H1 (cell line): ENCODE data around the gene KCNA5. TPM values are rescaled to one million over a fixed set of nuclear protein-coding genes. Genes with fewer than 3 reads are reported as not detected.

Experiments used
- CTCF ChIA-PET: fragments of 300-600 bp; sonication (Branson Sonifier 250); formaldehyde crosslinking; loops from one replicate; lab custom pipeline; 2021; ENCODE audit not compliant: partially characterized antibody; lab: Charles Lee
- POLR2A ChIA-PET: fragments of 300-600 bp; sonication (Branson Sonifier 250); formaldehyde crosslinking; loops from one replicate; lab custom pipeline; 2021; ENCODE audit warnings: inconsistent platforms; ENCODE audit not compliant: partially characterized antibody; lab: Charles Lee
- DNase-seq, 2 experiments: peaks; one replicate each; pipeline versions ENCODE4 v3.0.0 to v3.0.0-alpha.2; 2010 to 2022; ENCODE audit warnings: low spot score in 2 of 2, low read depth in 1 of 2, mixed read lengths in 1 of 2
- FAIRE-seq: peaks from 2 replicates; lab custom pipeline; 2011; peaks lifted over from hg19 to GRCh38; lab: Jason Lieb, UNC
- H2AFZ ChIP-seq: 2 replicates; pipeline ENCODE4 v1.8.1; 2012; ENCODE audit warnings: low read length, inconsistent platforms
- H2AK5ac ChIP-seq: 2 replicates; pipeline ENCODE4 v1.6.1; 2013; ENCODE audit warnings: low read depth, low read length
- H2BK120ac ChIP-seq: replicated peaks from 2 replicates; pipeline ENCODE3; 2013; ENCODE audit warnings: low read depth, low read length, inconsistent platforms
- H2BK12ac ChIP-seq: 2 replicates; pipeline ENCODE4 v1.6.1; 2013; ENCODE audit warnings: low read depth, low read length
- H2BK15ac ChIP-seq: 2 replicates; pipeline ENCODE4 v1.6.1; 2013; ENCODE audit warnings: low read length
- H2BK20ac ChIP-seq: 2 replicates; pipeline ENCODE4 v1.6.1; 2013; ENCODE audit warnings: low read length
- H2BK5ac ChIP-seq: 2 replicates; pipeline ENCODE4 v1.6.1; 2013; ENCODE audit warnings: low read depth, low read length
- H3K14ac ChIP-seq: 2 replicates; pipeline ENCODE4 v1.6.1; 2013; ENCODE audit warnings: inconsistent platforms; ENCODE audit not compliant: insufficient read length
- H3K18ac ChIP-seq: 2 replicates; pipeline ENCODE4 v1.6.1; 2013; ENCODE audit warnings: low read length; ENCODE audit errors: extremely low read depth
- H3K23ac ChIP-seq: 2 replicates; pipeline ENCODE4 v1.6.1; 2013; ENCODE audit warnings: inconsistent platforms; ENCODE audit not compliant: insufficient read length
- H3K23me2 ChIP-seq: 2 replicates; pipeline ENCODE4 v1.6.1; 2013; ENCODE audit warnings: low read depth, low read length
- H3K27ac ChIP-seq: 2 replicates; pipeline ENCODE4 v1.6.1; 2011; ENCODE audit warnings: low read depth, low read length, inconsistent platforms
- H3K27me3 ChIP-seq, 4 experiments: replicated peaks in 1 of 4; 1 replicate in 1 of 4; 2 replicates in 3 of 4; pipeline versions ENCODE4 v1.6.1 to v1.8.1; 2011 to 2013; ENCODE audit warnings: low read length in 3 of 4, mild to moderate bottlenecking in 3 of 4, inconsistent platforms in 2 of 4, mixed read lengths in 2 of 4, moderate library complexity in 1 of 4; ENCODE audit not compliant: control insufficient read depth in 3 of 4, insufficient read depth in 3 of 4; ENCODE audit errors: extremely low read depth in 1 of 4
- H3K36me3 ChIP-seq, 4 experiments: 2 replicates each; pipeline versions ENCODE4 v1.6.1 to v1.8.1; 2011 to 2013; ENCODE audit warnings: mild to moderate bottlenecking in 4 of 4, low read length in 3 of 4, moderate library complexity in 2 of 4, control low read depth in 1 of 4, inconsistent platforms in 1 of 4; ENCODE audit not compliant: insufficient read depth in 4 of 4, control insufficient read depth in 2 of 4
- H3K4ac ChIP-seq: replicated peaks from 2 replicates; pipeline ENCODE3; 2013; ENCODE audit warnings: low read length, low read depth, mixed read lengths, inconsistent platforms; ENCODE audit not compliant: insufficient read length
- H3K4me1 ChIP-seq, 4 experiments: replicated peaks in 1 of 4; 1 replicate in 1 of 4; 2 replicates in 3 of 4; pipeline versions ENCODE4 v1.6.1 to v1.8.1; 2011 to 2013; ENCODE audit warnings: low read length in 3 of 4, inconsistent platforms in 2 of 4, mixed read lengths in 1 of 4; ENCODE audit not compliant: insufficient read depth in 4 of 4, control insufficient read depth in 3 of 4
- H3K4me2 ChIP-seq, 2 experiments: 2 replicates each; pipeline versions ENCODE4 v1.6.1 to v1.8.1; 2011 to 2013; ENCODE audit warnings: low read depth in 2 of 2, low read length in 2 of 2, control low read depth in 1 of 2, inconsistent platforms in 1 of 2, mild to moderate bottlenecking in 1 of 2; ENCODE audit not compliant: insufficient read depth in 1 of 2
- H3K4me3 ChIP-seq, 4 experiments: fragments of 200-600, 300-600 bp in 1 of 4; sonication (generic), shearing (Covaris generic), sonication (Bioruptor Twin) in 1 of 4; 2 replicates each; pipeline versions ENCODE4 v1.5.1 to v1.8.1; 2011 to 2016; ENCODE audit warnings: low read length in 4 of 4, low read depth in 3 of 4, control low read depth in 2 of 4, inconsistent platforms in 2 of 4, mild to moderate bottlenecking in 2 of 4, mixed read lengths in 1 of 4, moderate library complexity in 1 of 4; ENCODE audit not compliant: insufficient read depth in 2 of 4; ENCODE audit errors: extremely low read depth in 1 of 4
- H3K56ac ChIP-seq: replicated peaks from 2 replicates; pipeline ENCODE3; 2013; ENCODE audit warnings: low read depth, mild to moderate bottlenecking, mixed read lengths, low read length, inconsistent platforms; ENCODE audit not compliant: insufficient read length
- H3K79me1 ChIP-seq: 2 replicates; pipeline ENCODE4 v1.6.1; 2013; ENCODE audit warnings: low read depth, low read length, control low read depth
- H3K79me2 ChIP-seq, 2 experiments: 2 replicates each; pipeline versions ENCODE4 v1.6.1 to v1.8.1; 2012 to 2013; ENCODE audit warnings: low read length in 2 of 2, mild to moderate bottlenecking in 2 of 2, inconsistent platforms in 1 of 2; ENCODE audit not compliant: insufficient read depth in 2 of 2, control insufficient read depth in 1 of 2
- H3K9ac ChIP-seq, 4 experiments: replicated peaks in 1 of 4; 1 replicate in 1 of 4; 2 replicates in 3 of 4; pipeline versions ENCODE4 v1.6.1 to v1.8.1; 2011 to 2013; ENCODE audit warnings: low read depth in 3 of 4, low read length in 3 of 4, control low read depth in 2 of 4, mild to moderate bottlenecking in 2 of 4, moderate library complexity in 2 of 4, inconsistent platforms in 1 of 4; ENCODE audit errors: extremely low read depth in 1 of 4
- H3K9me3 ChIP-seq, 2 experiments: 2 replicates each; pipeline versions ENCODE4 v1.6.1 to v1.8.1; 2012 to 2013; ENCODE audit warnings: mild to moderate bottlenecking in 2 of 2, moderate library complexity in 2 of 2, control low read depth in 1 of 2, inconsistent platforms in 1 of 2, low read depth in 1 of 2, low read length in 1 of 2, mixed read lengths in 1 of 2; ENCODE audit not compliant: insufficient read depth in 2 of 2
- H4K20me1 ChIP-seq, 2 experiments: replicated peaks in 1 of 2; 2 replicates each; pipeline versions ENCODE3 to v1.8.1; 2011 to 2013; ENCODE audit warnings: inconsistent platforms in 2 of 2, low read length in 2 of 2, mild to moderate bottlenecking in 1 of 2; ENCODE audit not compliant: insufficient read depth in 2 of 2, control insufficient read depth in 1 of 2
- H4K5ac ChIP-seq: 2 replicates; pipeline ENCODE4 v1.6.1; 2013; ENCODE audit warnings: low read length, low read depth, mixed read lengths, inconsistent platforms; ENCODE audit not compliant: insufficient read length
- H4K8ac ChIP-seq: 2 replicates; pipeline ENCODE4 v1.8.0; 2013; ENCODE audit warnings: mild to moderate bottlenecking, moderate library complexity, low read length, inconsistent platforms; ENCODE audit not compliant: insufficient read depth; ENCODE audit errors: extremely low read depth
- H4K91ac ChIP-seq: replicated peaks from 2 replicates; pipeline ENCODE3; 2013; ENCODE audit warnings: low read length, mixed read lengths, inconsistent platforms; ENCODE audit not compliant: insufficient read length
- JUND ChIP-seq: IDR thresholded peaks from 2 replicates; pipeline ENCODE4 v1.6.1; 2011; ENCODE audit warnings: mild to moderate bottlenecking, improper control_type of control experiment, low read length
- WGBS, 2 experiments: shearing (Covaris generic) in 1 of 2; methylation state at CpG; one replicate each; pipeline versions ENCODE4 v1.1.6 to v1.1.7; 2013 to 2015; ENCODE audit warnings: low lambda C conversion rate in 2 of 2, mixed read lengths in 2 of 2, inconsistent platforms in 1 of 2, low coverage in 1 of 2, missing lambda C conversion rate in 1 of 2; ENCODE audit not compliant: insufficient replicate concordance in 2 of 2, insufficient coverage in 1 of 2, insufficient read length in 1 of 2; ENCODE audit errors: extremely low coverage in 1 of 2, missing lambda C conversion rate in 1 of 2; 5-methylcytosine and 5-hydroxymethylcytosine counted together
- polyA plus RNA-seq, 7 experiments: library from polyadenylated mRNA; depleted of rRNA in 3 of 7; stranded (reverse) in 5 of 7; unstranded in 2 of 7; fragments of >200 nt in 5 of 7; fragments of 200-250 nt in 2 of 7; gene quantifications; 1 replicate in 5 of 7; 2 replicates in 1 of 7; 4 replicates in 1 of 7; pipeline versions ENCODE4 v1.2.1 to v1.2.3, GENCODE V29; 2011 to 2013; ENCODE audit warnings: missing spikeins in 2 of 7, mixed read lengths in 2 of 7
- total RNA-seq: library from RNA; stranded (reverse); fragmentation: NEBNext Ultra II Directional; extraction: Animal tissue kit (Norgen Biotek cat#: 25700); gene quantifications from 2 replicates; pipeline ENCODE4 v1.2.1, GENCODE V29; 2021

KCNA5 gene
- total and polyA plus RNA-seq, 2 of the 8 experiments (the other 6 are each of a cell fraction or from before 2014, with no cell fraction given), result 0.20 to 0.29 TPM

GRCh38 chr12:5040368-5040767 is 3.3 kb upstream of the KCNA5 start:
- Histone ChIP-seq H3K79me1 (no peaks in the 10 kb centered on the region), H3K4me3 (no peak overlapping the region), H3K23me2 (peaks cover 9% of the 10 kb centered on the region; the same call in 1 of the 2 replicates), H3K18ac (no peak overlapping the region), H2BK20ac (no peak overlapping the region), H2BK12ac (no peak overlapping the region), H3K56ac (no peak overlapping the region), H3K36me3 (no peaks in the 10 kb centered on the region), H2BK5ac (no peak overlapping the region), H2AK5ac (no peak overlapping the region), H3K79me2 (no peaks in the 10 kb centered on the region), H2AFZ (no peak overlapping the region), H4K5ac (no peak overlapping the region), H3K4me2 (no peak overlapping the region), H3K14ac (no peak overlapping the region), H2BK15ac (no peak overlapping the region), H3K4ac (no peak overlapping the region), H4K8ac (no peak overlapping the region), H3K23ac (no peak overlapping the region), H2BK120ac (no peak overlapping the region), H4K20me1 (peaks cover 0 to 1% of the 10 kb centered on the region in 2 experiments), H3K9ac (no peak overlapping the region), H3K27ac (no peak overlapping the region), H4K91ac (no peak overlapping the region), H3K9me3 (peaks cover 0 to 6% of the 10 kb centered on the region in 2 experiments; a peak in 2 of 4 replicates), H3K27me3 (peaks cover 21 to 43% (median 35%) of the 10 kb centered on the region in 4 experiments), H3K4me1 (peaks cover 0 to 5% (median 3%) of the 10 kb centered on the region in 4 experiments; a peak in 5 of 7 replicates)
- no peak for FAIRE-seq
- DNase-seq, result no peak
- POLR2A ChIA-PET, result no interaction called here
- TF ChIP-seq JUND, result no peak
- CTCF ChIA-PET, result interaction anchor here (0.7 to 2.8 kb wide), 9 partner anchors 10 to 181 kb away, joined by 3 to 11 read pairs (median 6); no protein-coding TSS in a partner anchor
- whole genome bisulfite sequencing, 2 experiments, result 72% methylated on average over 5 of the region's 5 CpGs; no CpG with 5 or more reads in 1 of the 2 experiments
